Activated CD4-positive, alpha-beta T cell treated with anti-CD3 and anti-CD28 coated beads, Interleukin-2, amount 10 ng/mL, durations not matched to agents 7 days and 5 days (primary cell): ENCODE results near the gene USF3. TPM values are rescaled to one million over a fixed set of nuclear protein-coding genes. Genes with fewer than 3 reads are reported as not detected.

Source experiments
- CTCF ChIA-PET: fragments of 350-600 bp; sonication (Branson Sonifier 250); formaldehyde crosslinking; loops from one replicate; lab custom pipeline; 2021; ENCODE audit warnings: antibody characterized with exemption; lab: Charles Lee
- POLR2A ChIA-PET: fragments of 350-600 bp; sonication (Branson Sonifier 250); formaldehyde crosslinking; loops from one replicate; lab custom pipeline; 2021; ENCODE audit warnings: antibody characterized with exemption; lab: Charles Lee
- DNase-seq: peaks from one replicate; pipeline ENCODE4 v3.0.0-alpha.2; 2020
- H3K27ac Mint-ChIP-seq: one replicate; pipeline ENCODE4 v1.8.0; 2021; ENCODE audit warnings: mild to moderate bottlenecking, moderate library complexity, mixed read lengths
- H3K27me3 Mint-ChIP-seq: one replicate; pipeline ENCODE4 v1.8.0; 2021; ENCODE audit warnings: mixed read lengths
- H3K36me3 Mint-ChIP-seq: one replicate; pipeline ENCODE4 v1.8.0; 2021; ENCODE audit warnings: low read depth, mixed read lengths
- H3K4me1 Mint-ChIP-seq: one replicate; pipeline ENCODE4 v1.8.0; 2021; ENCODE audit warnings: mixed read lengths
- H3K4me3 Mint-ChIP-seq: one replicate; pipeline ENCODE4 v1.8.0; 2021; ENCODE audit warnings: mild to moderate bottlenecking, moderate library complexity, mixed read lengths
- H3K9me3 Mint-ChIP-seq: one replicate; pipeline ENCODE4 v1.8.0; 2021; ENCODE audit warnings: mixed read lengths
- total RNA-seq, 2 experiments: library from RNA; stranded (reverse); gene quantifications; one replicate each; pipeline ENCODE4 v1.2.3, GENCODE V29; 2021

USF3 gene, protein sequence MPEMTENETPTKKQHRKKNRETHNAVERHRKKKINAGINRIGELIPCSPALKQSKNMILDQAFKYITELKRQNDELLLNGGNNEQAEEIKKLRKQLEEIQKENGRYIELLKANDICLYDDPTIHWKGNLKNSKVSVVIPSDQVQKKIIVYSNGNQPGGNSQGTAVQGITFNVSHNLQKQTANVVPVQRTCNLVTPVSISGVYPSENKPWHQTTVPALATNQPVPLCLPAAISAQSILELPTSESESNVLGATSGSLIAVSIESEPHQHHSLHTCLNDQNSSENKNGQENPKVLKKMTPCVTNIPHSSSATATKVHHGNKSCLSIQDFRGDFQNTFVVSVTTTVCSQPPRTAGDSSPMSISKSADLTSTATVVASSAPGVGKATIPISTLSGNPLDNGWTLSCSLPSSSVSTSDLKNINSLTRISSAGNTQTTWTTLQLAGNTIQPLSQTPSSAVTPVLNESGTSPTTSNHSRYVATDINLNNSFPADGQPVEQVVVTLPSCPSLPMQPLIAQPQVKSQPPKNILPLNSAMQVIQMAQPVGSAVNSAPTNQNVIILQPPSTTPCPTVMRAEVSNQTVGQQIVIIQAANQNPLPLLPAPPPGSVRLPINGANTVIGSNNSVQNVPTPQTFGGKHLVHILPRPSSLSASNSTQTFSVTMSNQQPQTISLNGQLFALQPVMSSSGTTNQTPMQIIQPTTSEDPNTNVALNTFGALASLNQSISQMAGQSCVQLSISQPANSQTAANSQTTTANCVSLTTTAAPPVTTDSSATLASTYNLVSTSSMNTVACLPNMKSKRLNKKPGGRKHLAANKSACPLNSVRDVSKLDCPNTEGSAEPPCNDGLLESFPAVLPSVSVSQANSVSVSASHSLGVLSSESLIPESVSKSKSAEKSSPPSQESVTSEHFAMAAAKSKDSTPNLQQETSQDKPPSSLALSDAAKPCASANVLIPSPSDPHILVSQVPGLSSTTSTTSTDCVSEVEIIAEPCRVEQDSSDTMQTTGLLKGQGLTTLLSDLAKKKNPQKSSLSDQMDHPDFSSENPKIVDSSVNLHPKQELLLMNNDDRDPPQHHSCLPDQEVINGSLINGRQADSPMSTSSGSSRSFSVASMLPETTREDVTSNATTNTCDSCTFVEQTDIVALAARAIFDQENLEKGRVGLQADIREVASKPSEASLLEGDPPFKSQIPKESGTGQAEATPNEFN (N-terminal part only)
- total RNA-seq = 10 to 100 TPM; 18.3 to 20.4 TPM

DNA sequence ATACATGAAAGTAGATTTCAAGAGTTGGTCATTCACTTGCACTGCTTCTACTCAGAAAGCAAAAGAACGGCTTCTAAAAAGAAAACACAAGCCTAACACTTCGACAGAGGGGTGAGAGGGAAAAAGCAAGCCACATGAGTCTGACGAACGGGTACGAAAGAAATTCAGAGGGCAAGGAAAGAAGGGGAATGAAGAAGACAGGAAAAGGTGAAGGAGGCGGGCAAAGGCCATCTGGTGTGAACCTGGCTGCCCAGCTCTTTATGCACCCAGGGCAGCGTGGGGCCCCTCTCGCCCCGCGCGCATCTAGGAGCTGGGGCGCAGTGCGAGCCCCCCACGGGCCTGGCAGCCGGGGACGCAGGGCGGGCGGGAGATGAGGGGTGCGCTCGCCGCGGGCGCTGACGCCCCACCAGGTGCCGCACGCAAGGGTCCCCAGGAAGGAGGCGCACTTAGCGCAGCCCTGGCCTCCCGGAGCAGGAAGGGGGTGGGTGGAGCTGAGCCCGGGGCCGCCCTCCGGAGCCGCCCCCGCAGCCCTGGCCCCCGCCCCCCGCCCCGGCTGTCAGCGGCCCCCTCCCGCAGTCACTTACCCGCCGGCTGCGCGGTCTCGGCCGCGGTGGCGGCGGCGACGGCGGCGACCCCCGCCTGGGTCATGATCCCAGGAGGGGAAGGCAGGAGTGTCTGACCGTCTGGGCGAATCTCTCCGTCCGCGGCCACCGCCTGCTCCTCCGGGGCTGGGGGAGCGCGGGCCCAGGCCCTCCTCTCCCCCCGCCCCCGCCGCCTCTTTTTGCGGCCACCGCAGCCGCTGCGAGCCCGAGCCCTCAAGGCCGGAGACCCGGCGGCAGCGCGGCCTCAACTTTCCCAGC is at the start of gene USF3:
USF3 (minus strand) TSS at position 857 of the 860 bp plus-strand sequence. CDS start 21,764 bp downstream, outside the sequence.
- Mint-ChIP-seq H3K4me1 (peaks cover 23% of the 10 kb centered on the region), H3K9me3 (no peaks in the 10 kb centered on the region), H3K27ac (peak within 1 kb of the TSS; percentile 99), H3K27me3 (no peaks in the 10 kb centered on the region), H3K36me3 (peaks cover 1% of the 10 kb centered on the region), H3K4me3 (peak within 1 kb of the TSS; percentile 99)
- DNase-seq = peak; percentile 85
- ChIA-PET POLR2A (interaction anchor here (1.0 kb wide), 1 partner anchor 33 kb away, joined by 3 read pairs; no protein-coding TSS in a partner anchor), CTCF (interaction anchor here (0.5 kb wide), 1 partner anchor 89 kb away, joined by 3 read pairs; no protein-coding TSS in a partner anchor)

DNA sequence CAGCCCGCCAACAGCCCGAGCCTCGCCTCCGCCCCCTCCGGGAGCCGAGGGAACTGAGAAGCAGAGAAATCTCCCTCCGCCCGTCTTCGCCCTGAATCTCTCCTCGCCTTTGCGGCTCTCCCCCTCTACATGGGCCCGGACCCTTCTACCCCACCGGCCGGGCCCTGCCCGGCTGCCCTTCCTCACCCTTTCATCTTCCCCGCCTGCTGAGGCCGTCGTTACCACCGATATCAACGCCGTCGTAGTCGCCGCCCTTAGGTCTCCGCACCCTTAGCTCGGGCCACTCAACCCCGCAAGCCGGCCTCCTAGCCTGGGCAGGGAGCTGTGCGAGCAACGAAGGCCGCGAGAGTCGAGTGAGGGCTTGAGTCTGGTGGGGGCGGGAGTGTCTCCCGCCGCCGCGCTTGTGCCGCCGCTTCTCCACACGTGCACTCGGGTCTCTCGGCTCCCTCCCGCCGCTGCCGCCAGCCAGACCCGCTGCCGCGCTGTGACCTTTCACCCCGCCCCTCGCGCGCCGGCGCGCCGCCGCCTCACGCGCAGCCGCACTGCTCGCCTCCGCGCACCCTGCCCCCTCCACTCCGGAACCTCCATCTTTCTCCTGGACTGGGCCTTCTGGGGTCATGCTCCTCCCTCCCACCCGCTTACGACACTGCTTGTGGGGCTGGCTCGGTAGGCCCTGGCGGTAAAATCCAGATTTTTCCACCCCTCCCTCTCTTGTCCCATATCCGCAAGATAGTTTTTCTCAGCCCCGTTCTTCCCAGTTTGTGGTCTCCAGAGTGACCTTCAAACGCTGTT is 49.5 kb upstream of the USF3 start, which contains the start of gene NAA50:
NAA50 (minus strand) TSS at position 494 of the 792 bp plus-strand sequence; CDS start at position 194, 300 bp downstream.
- Mint-ChIP-seq H3K36me3 (peaks cover 18% of the 10 kb centered on the region), H3K4me1 (peaks cover 56% of the 10 kb centered on the region), H3K9me3 (no peaks in the 10 kb centered on the region), H3K27ac (peak within 1 kb of the TSS; percentile 100), H3K4me3 (peak within 1 kb of the TSS; percentile 93), H3K27me3 (no peaks in the 10 kb centered on the region)
- DNase-seq = peak; percentile 94
- ChIA-PET CTCF (interaction anchor here (0.6 to 2.9 kb wide), 17 partner anchors 10 to 1922 kb away, joined by 3 to 28 read pairs (median 4); no protein-coding TSS in a partner anchor), POLR2A (interaction anchor here (0.9 kb wide), 1 partner anchor 17 kb away, joined by 5 read pairs; no protein-coding TSS in a partner anchor)

DNA sequence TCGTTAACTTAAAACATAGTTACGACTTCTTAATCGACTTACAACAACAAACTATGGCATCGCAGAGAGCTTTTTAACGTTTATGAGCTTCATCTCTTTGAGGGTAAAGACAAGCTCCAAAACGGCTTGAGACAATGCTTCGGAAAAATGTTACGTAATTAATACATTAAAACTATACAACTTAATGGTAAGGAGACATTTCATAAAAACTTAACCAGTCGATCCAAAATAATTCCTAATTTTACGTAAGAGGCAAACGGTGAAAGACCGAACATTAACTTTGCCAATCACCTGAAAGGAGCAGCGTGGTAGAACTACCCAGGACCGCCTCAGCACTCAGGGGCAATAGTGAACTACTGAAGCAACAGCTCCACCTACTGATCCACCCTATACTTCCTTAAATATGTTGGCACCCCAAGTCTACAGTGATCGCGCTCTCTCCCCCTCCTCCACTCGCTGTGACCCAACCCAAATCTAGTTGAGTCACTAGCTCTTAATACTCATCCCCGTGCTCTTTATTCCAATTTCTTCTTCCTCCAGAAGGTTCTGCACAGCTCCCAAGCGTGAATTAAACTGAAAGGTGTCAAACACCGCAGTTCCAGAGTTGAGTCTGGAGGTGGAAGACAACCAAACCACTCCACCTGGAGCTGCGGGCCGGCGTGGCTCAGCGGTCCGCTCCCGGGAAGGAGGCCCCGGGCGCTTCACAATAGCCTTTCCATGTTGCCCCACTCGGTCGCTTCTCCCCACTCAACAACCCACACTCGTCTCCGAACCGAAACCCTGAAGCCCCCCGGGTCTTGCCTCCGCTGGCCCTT is 48.7 kb upstream of the USF3 start:
- H3K27ac Mint-ChIP-seq = peak overlapping the region; percentile 100
- H3K36me3 Mint-ChIP-seq = peaks cover 20% of the 10 kb centered on the region
- peak overlapping the region; percentile 93 for H3K4me3 Mint-ChIP-seq
- no peaks in the 10 kb centered on the region for H3K27me3 Mint-ChIP-seq
- DNase-seq = peak; percentile 88
- H3K9me3 Mint-ChIP-seq = no peaks in the 10 kb centered on the region
- POLR2A ChIA-PET = no interaction called here
- H3K4me1 Mint-ChIP-seq = peaks cover 59% of the 10 kb centered on the region
- CTCF ChIA-PET = interaction anchor here (0.6 to 2.9 kb wide), 19 partner anchors 9 to 1009 kb away, joined by 3 to 28 read pairs (median 3); no protein-coding TSS in a partner anchor

DNA sequence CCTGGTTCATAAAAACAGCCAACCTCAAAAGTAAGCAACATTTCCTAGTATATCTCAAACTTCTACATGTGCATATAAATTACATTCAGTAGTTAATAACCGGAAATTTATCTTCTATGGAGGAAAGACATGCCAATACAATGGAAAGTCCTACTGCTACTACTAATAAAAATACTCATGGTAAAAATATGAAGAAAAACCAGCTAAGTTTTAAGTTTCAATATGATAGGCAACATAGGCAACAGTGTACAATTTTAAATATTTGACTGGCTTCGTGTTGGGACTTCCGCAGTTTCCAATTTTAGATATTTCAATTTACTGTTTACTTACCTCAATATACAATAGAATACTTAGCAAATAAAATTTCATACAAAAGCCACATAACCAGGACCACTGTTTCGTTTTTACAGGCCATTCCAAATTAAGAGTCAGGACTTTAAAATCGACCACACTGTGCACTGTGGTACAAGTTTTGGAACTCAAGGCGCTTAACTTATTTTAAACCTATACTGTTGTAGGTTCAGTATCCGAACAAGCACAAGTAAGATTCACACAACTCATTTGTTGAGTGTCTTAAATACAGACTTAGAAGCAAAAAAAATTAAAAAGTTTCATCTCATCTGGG is 46.7 kb upstream of the USF3 start:
- POLR2A ChIA-PET = interaction anchor here (0.6 kb wide), 1 partner anchor 138 kb away, joined by 4 read pairs; no protein-coding TSS in a partner anchor
- Mint-ChIP-seq H3K27me3 (no peaks in the 10 kb centered on the region), H3K27ac (peak overlapping the region; percentile 48), H3K9me3 (no peaks in the 10 kb centered on the region), H3K36me3 (peaks cover 18% of the 10 kb centered on the region), H3K4me1 (peaks cover 52% of the 10 kb centered on the region), H3K4me3 (peak overlapping the region; percentile 93)
- DNase-seq = no peak
- CTCF ChIA-PET = no interaction called here

DNA sequence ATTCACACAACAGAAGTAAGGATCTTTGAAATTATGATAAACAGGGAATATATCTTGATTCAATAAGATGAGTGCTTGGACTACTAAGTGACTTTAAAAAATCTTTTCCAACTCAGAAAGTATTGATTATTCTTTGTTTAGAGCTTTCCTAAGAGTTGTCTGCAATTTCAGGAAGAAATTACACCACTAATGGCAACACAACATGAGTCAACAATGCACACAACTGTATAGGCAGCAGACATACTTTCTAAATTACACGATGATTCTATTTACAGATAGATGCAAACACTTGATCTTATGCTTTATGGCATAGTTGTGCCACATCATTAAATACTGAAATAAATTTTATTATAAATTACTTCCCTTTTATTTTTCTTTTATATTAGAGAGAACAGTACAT is 45.2 kb upstream of the USF3 start:
- H3K9me3 Mint-ChIP-seq = no peaks in the 10 kb centered on the region
- CTCF ChIA-PET = interaction anchor here (1.4 kb wide), 1 partner anchor 44 kb away, joined by 3 read pairs; no protein-coding TSS in a partner anchor
- no peak overlapping the region for H3K27ac Mint-ChIP-seq
- peaks cover 18% of the 10 kb centered on the region for H3K36me3 Mint-ChIP-seq
- H3K4me3 Mint-ChIP-seq = no peak overlapping the region
- H3K4me1 Mint-ChIP-seq = peaks cover 57% of the 10 kb centered on the region
- DNase-seq = no peak
- H3K27me3 Mint-ChIP-seq = no peaks in the 10 kb centered on the region
- POLR2A ChIA-PET = no interaction called here

DNA sequence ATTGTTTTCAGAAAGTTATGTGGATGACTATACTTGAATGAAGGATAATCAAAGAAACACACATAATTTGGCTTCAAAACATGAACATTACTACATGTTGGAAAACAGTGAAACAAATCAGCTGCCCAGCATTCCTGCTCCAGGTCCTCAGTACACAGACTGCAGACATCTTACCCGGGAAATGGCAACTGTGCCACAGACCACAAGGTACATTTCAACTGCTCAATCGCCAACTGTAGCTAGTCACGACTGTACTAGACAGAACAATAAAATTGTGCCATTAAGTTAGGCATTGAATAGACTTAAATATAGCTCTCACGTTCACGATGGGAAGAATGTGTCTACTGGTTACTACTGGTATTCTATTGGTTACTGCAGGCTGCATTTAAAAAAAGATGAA is 44.6 kb upstream of the USF3 start:
- DNase-seq = no peak
- CTCF ChIA-PET = interaction anchor here (1.4 kb wide), 1 partner anchor 45 kb away, joined by 3 read pairs; no protein-coding TSS in a partner anchor
- no peaks in the 10 kb centered on the region for H3K27me3 Mint-ChIP-seq
- H3K4me3 Mint-ChIP-seq = no peak overlapping the region
- H3K27ac Mint-ChIP-seq = no peak overlapping the region
- POLR2A ChIA-PET = interaction anchor here (0.5 kb wide), 1 partner anchor 24 kb away, joined by 3 read pairs; no protein-coding TSS in a partner anchor
- peaks cover 60% of the 10 kb centered on the region for H3K4me1 Mint-ChIP-seq
- H3K36me3 Mint-ChIP-seq = peaks cover 18% of the 10 kb centered on the region
- no peaks in the 10 kb centered on the region for H3K9me3 Mint-ChIP-seq

DNA sequence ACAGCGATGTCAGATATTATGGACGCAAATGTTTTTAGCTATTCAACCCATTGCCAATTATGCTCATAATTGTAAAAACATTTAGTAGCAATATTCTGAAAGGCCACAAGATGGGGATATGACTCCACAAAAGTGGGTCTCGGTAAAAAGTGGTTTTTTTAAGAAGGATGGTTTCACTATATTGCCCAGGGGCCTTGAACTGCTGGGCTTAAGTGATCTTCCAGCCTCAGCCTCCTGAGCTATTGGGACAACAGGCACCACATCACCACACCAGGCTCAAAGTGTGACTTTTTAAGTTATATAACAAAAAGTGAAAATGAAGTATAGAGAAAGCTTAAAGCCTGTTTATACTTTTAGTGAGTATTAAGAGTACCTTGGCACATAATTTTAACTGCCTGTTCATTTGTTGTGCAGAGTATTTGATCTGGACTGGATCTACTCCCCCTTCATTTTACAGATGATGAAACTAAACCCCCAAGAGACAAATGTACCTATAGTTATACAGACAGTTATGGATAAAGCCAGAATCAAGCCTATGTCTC is 40.2 kb upstream of the USF3 start:
- Mint-ChIP-seq H3K9me3 (no peaks in the 10 kb centered on the region), H3K4me3 (no peak overlapping the region)
- POLR2A ChIA-PET = no interaction called here

DNA sequence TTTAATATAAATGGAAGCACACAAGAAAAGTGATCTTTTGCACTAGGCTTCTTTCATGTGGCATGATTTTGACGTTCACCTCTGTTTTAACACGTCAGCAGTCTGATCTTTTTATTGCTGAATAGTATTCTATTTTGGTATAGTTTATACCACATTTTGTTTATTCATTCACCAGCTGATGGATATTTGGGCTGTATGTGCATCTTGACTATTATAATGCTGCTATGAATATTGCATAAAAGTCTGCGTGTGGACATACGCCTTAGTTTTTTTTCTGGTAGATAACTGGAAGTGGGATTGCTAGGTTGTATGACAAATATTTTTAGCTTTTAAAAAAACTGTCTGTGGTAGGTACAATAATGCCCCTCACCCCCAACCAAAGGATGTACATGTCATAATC is 35.3 kb upstream of the USF3 start:
- CTCF ChIA-PET = no interaction called here
- H3K27me3 Mint-ChIP-seq = no peaks in the 10 kb centered on the region
- H3K27ac Mint-ChIP-seq = peak overlapping the region; percentile 12
- no peaks in the 10 kb centered on the region for H3K9me3 Mint-ChIP-seq
- H3K36me3 Mint-ChIP-seq = peaks cover 6% of the 10 kb centered on the region
- no peak overlapping the region for H3K4me3 Mint-ChIP-seq
- POLR2A ChIA-PET = no interaction called here
- peaks cover 35% of the 10 kb centered on the region for H3K4me1 Mint-ChIP-seq
- no peak for DNase-seq

More for the DNA sequence above, 40.2 kb upstream of the USF3 start:
- peaks cover 52% of the 10 kb centered on the region for H3K4me1 Mint-ChIP-seq
- DNase-seq = peak; percentile 47
- H3K27me3 Mint-ChIP-seq = no peaks in the 10 kb centered on the region
- H3K27ac Mint-ChIP-seq = peak overlapping the region; percentile 69
- peaks cover 5% of the 10 kb centered on the region for H3K36me3 Mint-ChIP-seq
- CTCF ChIA-PET = interaction anchor here (0.6 to 1.7 kb wide), 7 partner anchors 9 to 144 kb away, joined by 3 to 28 read pairs (median 3); partner anchors contain the start of genes ATP6V1A, GRAMD1C and NAA50

DNA sequence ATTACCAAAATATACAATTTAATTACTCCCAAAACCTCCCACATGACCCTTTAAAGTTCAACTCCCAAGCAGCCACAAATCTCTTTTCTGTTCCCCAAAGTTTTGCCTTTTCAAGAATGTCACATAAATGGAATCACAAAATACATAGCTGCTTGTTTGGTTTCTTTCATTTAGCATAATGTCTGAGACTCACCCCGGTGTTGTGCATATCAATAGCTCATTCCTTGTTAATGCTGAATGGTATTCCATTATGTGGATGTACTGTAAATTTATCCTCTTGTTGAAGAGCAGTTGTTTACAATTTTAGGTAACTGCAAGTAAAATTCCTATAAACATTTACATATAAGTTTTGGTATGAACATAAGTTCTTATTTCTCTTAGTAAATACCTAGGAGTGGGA is 34.1 kb upstream of the USF3 start:
- CTCF ChIA-PET = no interaction called here

More for the DNA sequence above, 34.1 kb upstream of the USF3 start:
- DNase-seq = no peak
- Mint-ChIP-seq H3K27ac (no peak overlapping the region), H3K9me3 (no peaks in the 10 kb centered on the region), H3K27me3 (no peaks in the 10 kb centered on the region), H3K36me3 (peaks cover 6% of the 10 kb centered on the region), H3K4me3 (no peak overlapping the region), H3K4me1 (peaks cover 27% of the 10 kb centered on the region)
- POLR2A ChIA-PET = no interaction called here
